ENCODE measurements around the gene SPPL2B.
A peak's percentile ranks its signal among the peaks of the same experiment; 100 is the strongest.

The SPPL2B gene

GRCh38 chr19:2324220-2324948, 4.1 kb upstream of the SPPL2B start:
- DNase-seq = no peak

GRCh38 chr19:2325281-2326046, 3.0 kb upstream of the SPPL2B start:
- DNase-seq = no peak

- DNase-seq = no peak
Measured at GRCh38 chr19:2326699-2327360, 1.7 kb upstream of the SPPL2B start.

GRCh38 chr19:2327773-2328400, 597 bp upstream of the SPPL2B start:
- DNase-seq = peak; percentile 48

- DNase-seq = no peak
Measured at GRCh38 chr19:2329149-2329478, 630 bp downstream of the SPPL2B start.

GRCh38 chr19:2329501-2329916, 1.0 kb downstream of the SPPL2B start:
- DNase-seq = no peak

- no peak for DNase-seq
Measured at GRCh38 chr19:2330255-2330631, 1.8 kb downstream of the SPPL2B start.

GRCh38 chr19:2330632-2331284, 2.3 kb downstream of the SPPL2B start:
- no peak for DNase-seq

GRCh38 chr19:2331601-2332246, 3.2 kb downstream of the SPPL2B start:
- DNase-seq = no peak

- no peak for DNase-seq
Measured at GRCh38 chr19:2332341-2333026, 4.0 kb downstream of the SPPL2B start.

GRCh38 chr19:2333027-2333806, 4.7 kb downstream of the SPPL2B start:
- no peak for DNase-seq

GRCh38 chr19:2333807-2334211, 5.3 kb downstream of the SPPL2B start:
- no peak for DNase-seq

- DNase-seq = no peak
Measured at GRCh38 chr19:2334426-2334825, 5.9 kb downstream of the SPPL2B start.

- no peak for DNase-seq
Measured at GRCh38 chr19:2334986-2335846, 6.7 kb downstream of the SPPL2B start.

GRCh38 chr19:2335848-2336247, 7.4 kb downstream of the SPPL2B start:
- no peak for DNase-seq

- no peak for DNase-seq
Measured at GRCh38 chr19:2336528-2337328, 8.2 kb downstream of the SPPL2B start.

GRCh38 chr19:2337329-2337707, 8.8 kb downstream of the SPPL2B start:
- no peak for DNase-seq

- DNase-seq = no peak
Measured at GRCh38 chr19:2338055-2338615, 9.7 kb downstream of the SPPL2B start.
